Stimulated activated CD8-positive, alpha-beta memory T cell treated with anti-CD3 and anti-CD28 coated beads, Interleukin-12 subunit alpha, Interleukin-12 subunit beta, amount 100 ng/mL, for 24 hours (primary cell): Measurements from ENCODE around the gene ZNF345.
A peak's percentile ranks its signal among the peaks of the same experiment; 100 is the strongest.

ENCODE experiments used
- DNase-seq: peaks from one replicate; pipeline ENCODE4 v3.0.0-alpha.2; 2020; ENCODE audit errors: extremely low read depth

ZNF345 gene

GRCh38 chr19:36850559-36851442, at the start of gene ZNF345:
Gene ZNF345, plus strand, starts transcription at chr19:36850876. Its CDS starts 25,955 bp downstream, at chr19:36876831.
- peak; percentile 55 for DNase-seq

GRCh38 chr19:36805364-36805763, 45.3 kb upstream of the ZNF345 start:
- DNase-seq = no peak

GRCh38 chr19:36807029-36807428, 43.6 kb upstream of the ZNF345 start:
- DNase-seq = no peak

DNA sequence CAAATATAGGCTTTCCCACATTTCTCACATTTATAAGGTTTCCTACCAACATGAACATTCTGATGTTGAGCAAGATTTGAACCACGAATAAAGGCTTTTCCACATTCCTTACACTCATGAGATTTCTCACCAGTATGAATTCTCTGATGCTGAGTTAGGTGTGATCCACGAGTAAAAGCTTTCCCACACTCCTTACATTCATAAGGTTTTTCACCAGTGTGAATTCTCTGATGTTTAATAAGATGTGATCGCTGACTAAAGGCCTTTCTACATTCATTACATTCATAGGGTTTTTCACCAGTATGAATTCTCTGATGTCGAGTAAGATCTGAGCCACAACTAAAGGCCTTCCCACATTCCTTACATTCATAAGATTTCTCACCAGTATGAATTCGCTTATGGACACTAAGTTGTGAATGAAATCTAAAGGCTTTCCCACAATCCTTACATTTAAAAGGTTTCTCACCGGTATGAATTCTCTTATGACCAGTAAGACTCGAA, 31.5 kb upstream of the ZNF345 start:
- DNase-seq = no peak

GRCh38 chr19:36821758-36822157, 28.9 kb upstream of the ZNF345 start:
- no peak for DNase-seq

DNA sequence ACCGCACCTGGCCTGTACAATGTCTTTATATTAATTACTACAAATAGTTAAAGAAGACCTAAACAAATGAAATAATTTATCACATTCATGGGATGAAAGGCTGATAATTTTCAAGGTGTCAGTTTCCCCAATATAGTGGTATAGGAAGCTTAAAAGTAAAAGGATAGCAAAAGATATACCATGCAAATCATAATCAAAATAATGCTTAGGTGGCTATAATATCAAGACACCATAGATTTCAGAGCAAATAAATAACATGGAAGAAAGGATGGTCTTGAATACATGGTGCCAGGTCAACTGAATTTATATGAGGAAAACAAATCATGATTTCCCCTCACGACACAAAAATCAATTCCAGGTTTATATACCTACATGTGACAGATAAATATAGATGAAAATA, 17.2 kb upstream of the ZNF345 start:
- DNase-seq = no peak

GRCh38 chr19:36837176-36837905, 13.3 kb upstream of the ZNF345 start:
- DNase-seq = no peak

- DNase-seq = peak; percentile 59
Observed at GRCh38 chr19:36837906-36838783, 12.5 kb upstream of the ZNF345 start, which contains the start of gene ZNF790. Gene ZNF790, minus strand, starts transcription at chr19:36838387. Its CDS starts 12,768 bp downstream, at chr19:36825619.

DNA sequence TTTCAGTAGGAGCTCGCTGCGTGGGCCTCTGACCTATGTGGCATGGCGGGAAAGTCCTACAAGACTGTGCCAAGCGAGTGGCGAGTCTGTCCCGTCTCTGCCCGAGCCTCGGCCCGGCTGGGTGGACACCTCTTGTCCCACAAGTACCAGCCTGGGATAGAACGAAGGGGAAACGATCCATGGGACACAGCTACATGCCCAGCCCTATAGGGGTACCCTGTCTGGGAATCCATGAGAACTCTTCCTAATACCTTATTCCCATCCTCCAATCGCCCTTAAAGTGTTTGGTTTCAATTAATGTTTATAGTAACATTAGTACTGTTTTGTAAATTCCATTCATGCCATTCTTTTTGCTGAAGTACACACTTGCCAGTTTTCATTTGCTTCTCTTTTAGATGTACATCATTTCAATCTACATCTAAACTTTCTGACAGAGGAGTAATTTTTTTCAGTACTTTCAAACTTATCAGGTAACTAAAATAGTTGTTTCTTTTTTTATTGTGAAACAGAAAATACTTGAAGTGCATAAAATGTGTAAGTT, 11.8 kb upstream of the ZNF345 start:
- no peak for DNase-seq

DNA sequence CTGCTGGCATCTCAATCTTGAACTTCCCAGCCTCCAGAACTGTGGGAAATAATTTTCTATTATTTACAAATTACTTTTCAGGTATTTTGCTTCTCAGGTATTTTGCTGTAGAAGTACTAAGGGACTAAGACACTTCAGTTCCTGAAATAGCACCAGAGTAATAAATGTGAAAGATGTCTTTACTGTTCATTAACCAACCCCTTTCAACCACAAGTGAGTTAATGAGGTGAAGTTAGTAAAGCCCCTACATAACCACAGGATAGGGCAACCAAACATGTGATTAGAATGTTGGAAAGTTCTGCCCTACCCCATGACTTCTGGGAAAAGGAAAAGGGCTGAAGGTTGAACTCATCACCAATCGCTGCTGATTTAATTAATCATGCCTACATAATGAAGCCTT, 2.7 kb upstream of the ZNF345 start:
- DNase-seq = no peak

DNA sequence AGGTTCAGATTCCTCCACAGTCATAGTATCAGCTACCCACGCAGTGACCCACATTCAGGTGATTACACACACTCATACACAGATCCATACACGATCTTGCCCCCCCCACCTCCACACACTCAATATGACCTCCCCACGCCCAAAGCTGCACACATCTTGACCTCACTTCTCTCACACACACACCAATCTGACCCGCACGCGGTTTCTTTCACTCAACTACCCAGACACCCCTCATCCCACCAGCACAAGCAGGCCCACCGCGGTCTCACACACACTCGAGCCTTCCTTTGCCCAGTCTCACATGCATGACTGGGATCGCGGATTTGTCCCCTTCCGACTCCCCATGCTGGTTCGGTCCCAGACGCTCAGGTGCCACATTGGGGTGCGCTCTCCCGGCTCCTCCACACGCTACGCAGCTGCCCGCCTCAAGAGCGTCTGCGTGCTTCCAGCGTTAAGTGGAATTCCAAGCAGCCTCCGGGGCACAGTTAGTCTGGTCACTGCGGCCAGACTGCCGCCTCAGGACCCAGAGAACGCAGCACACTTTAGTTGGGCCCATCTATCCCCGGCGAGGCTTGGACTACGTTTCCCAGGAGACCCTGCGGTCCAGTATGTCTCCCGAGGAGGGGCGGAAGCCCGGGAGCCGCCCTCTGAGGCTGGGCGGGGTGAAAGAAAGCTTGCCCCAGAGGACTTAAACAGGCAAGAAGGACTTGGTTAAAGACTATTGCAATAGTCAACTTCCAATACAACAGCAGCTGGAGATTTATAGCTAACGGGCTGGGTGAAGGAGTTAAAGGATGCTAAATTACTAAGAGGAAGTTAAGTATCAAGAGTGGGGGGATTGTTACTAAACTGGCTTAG, 746 bp upstream of the ZNF345 start:
- peak; percentile 73 for DNase-seq

DNA sequence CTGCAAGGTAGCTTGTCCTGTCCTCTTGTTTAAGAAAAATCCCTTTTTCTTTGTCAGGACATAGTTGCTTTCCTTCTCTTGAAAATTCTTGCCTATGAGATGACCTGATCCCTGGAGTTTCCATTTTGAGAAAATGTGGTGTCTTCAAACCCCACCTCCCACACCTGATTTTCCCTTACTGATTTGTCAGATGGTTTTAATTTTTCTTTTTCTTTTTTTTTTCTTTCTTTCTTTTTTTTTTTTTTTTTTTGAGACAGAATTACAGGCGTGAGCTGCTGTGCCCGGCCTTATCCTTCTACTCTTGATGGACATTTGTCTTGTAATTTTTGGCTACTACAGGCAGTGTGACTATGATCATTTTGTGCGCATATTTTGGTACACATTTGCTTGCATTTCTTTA, 1.2 kb downstream of the ZNF345 start:
- no peak for DNase-seq

DNA sequence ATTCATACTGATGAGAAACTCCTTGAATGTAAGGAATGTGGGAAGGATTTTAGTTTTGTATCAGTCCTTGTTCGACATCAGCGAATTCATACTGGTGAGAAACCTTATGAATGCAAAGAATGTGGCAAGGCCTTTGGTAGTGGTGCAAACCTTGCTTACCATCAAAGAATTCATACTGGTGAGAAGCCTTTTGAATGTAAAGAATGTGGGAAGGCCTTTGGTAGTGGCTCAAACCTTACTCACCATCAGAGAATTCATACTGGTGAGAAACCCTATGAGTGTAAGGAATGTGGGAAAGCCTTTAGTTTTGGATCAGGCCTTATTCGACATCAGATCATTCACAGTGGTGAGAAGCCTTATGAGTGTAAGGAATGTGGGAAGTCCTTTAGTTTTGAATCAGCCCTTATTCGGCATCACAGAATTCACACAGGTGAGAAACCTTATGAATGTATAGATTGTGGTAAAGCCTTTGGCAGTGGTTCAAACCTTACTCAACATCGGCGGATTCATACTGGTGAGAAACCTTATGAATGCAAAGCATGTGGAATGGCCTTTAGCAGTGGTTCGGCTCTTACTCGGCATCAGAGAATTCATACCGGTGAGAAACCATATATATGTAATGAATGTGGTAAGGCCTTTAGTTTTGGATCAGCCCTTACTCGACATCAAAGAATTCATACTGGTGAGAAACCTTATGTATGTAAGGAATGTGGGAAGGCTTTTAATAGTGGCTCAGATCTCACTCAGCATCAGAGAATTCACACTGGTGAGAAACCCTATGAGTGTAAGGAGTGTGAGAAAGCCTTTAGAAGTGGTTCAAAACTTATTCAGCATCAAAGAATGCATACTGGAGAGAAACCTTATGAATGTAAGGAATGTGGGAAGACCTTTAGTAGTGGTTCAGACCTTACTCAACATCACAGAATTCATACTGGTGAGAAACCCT, 26.6 kb downstream of the ZNF345 start:
- no peak for DNase-seq

GRCh38 chr19:36891768-36892357, 41.2 kb downstream of the ZNF345 start:
- DNase-seq = no peak

DNA sequence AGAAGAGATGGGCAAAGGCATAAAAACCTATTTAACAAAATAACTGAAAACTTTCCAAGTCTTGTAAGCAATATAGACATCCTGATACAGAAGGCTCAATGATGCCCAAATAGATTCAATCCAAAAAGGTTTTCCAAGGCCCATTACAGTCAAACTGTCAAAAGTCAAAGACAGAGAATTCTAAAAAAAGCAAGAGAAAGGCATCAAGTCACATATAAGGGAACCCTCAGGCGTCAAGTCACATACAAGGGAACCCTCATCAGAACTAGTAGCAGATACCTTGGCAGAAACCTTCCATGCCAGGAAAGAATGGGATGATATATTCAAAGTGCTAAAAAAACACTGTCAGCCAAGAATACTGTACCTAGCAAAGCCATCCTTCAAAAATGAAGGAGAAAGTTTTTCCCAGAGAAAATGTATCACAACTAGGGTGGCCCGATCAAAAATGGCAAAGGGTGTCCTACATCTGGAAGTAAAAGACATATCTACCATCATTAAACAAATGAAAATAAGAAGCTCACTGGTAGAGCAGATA, 44.2 kb downstream of the ZNF345 start:
- DNase-seq = no peak

DNA sequence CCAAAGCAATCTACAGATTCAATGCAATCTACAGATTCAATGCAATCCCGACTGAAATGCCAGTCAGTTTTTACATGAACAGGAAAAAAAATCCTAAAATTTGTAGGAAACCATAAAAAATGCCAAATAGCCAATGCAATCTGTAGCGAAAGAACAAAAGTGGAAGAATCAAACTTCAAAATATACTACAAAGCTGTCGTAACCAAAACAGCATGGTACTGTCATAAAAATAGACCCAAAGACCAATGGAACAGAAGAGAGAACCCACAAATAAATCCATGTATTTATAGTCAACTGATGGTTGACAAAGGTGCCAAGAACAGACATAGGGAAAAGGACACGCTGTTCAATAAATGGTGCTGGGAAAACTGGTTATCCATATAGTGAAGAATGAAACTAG, 47.7 kb downstream of the ZNF345 start:
- no peak for DNase-seq

DNA sequence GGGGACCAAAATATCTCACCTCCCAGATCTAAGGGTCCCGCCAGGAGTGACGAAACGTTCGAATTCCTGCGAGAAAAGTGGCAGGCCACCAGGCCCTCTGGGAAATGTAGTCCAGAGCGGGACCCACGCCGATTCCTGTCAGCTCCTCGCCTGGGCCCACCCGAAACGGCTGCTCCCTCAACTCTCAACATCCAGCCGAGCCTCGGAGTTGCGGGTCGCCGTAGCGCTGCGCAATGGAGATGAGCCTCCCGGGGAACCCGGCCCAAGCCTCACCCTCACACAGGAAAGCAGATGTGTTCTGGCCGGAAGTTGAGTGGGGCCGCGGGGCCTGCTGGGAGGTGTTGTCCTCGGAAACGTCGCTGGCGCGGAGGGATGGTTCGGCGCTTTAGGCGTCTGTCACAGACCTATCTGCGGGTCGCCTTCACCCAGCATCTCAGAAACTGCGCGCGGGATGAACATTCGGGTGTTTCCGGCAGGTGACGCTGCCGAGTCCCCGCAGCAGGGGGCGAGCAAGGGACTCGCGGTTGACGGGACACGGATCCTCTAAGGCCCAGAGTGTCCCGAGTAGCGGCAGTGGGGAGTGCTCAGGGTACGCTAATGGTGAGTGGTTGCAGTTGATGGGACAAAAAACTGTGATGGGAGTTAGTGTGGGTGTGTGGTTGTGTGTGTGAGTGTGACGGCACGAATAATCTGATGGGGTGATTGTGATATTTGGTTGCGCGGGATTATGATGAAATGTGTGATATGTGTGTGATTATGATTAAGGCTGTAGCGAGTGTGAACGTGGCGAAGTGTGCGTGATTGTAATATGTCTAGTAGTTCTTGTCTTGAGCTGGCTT, 65.5 kb downstream of the ZNF345 start, which contains the start of the genes ZNF568 and ZNF829:
ZNF568 (plus strand) TSS at position 341 of the 839 bp plus-strand sequence. CDS start 6,439 bp downstream, outside the sequence.
ZNF829 (minus strand) TSS at position 300 of the 839 bp plus-strand sequence. CDS start 1,124 bp downstream, outside the sequence.
- DNase-seq = peak; percentile 73
